ENCODE data around the gene RFPL2.

Gene RFPL2
- total RNA-seq: 0 to 0.16 (median 0) reads per million in 18 experiments

- no peak for DNase-seq
Observed at GRCh38 chr22:32204856-32205722, at the start of gene RFPL2. Gene RFPL2 (minus strand): TSS chr22:32205073. CDS start chr22:32202451, 2,622 bp downstream.

DNA sequence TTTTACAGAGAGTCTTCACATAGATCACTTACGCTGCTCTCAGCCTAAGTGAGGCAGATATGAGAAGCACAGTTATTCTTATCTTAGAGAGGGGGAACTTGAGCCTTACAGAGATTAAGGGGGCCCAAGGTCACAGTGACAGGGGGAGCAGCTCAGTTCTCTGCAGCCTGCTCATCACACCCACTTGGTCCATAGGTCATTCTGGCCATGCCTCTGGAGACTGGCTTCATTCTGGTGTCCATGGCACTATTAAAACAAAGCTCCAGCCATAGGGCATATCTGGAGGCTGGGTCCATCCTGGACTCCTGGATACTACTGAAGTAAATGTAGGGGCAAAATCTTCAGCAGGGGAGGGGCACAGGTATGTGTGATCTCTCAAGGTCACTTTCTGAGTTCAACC is 44.4 kb upstream of the RFPL2 start:
- DNase-seq: no peak

- no peak for DNase-seq
Observed at GRCh38 chr22:32248276-32248675, 43.4 kb upstream of the RFPL2 start.

DNA sequence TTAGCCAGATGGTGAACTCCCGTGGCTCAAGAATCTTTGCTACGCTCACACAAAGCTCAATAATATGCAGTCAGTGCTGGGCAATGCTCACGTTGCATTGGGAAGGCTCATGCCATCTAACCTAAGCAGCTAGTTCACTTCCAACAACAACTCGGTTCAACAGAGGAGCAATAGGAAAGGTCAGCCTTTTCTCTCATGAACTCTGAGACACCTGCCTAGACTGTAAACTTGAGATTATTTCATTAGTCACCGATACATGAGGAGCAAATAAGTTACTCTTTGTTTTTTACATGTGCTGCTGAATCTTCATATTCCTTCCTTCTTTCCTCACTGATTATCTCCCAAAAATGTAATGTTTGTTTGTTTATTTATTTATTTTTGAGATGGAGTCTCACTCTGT is 41.3 kb upstream of the RFPL2 start:
- no peak for DNase-seq

- DNase-seq: no peak
Observed at GRCh38 chr22:32245042-32245441, 40.2 kb upstream of the RFPL2 start.

DNA sequence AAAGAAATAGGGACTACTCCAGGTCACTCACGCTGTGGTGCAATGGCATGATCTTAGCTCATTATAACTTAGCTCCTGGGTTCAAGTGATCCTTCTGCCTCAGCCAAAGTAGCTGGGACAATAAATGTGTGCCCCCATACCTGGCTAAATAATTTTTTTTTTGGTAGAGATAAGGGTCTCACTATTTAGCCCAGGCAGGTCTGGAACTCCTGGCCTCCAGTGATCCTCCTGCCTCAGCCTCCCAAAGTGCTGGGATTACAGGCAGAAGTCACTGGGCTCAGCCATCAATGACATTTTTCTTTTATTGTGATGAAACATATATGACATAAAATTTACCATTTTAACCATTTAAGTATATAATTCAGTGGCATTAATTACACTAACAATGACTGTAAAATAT is 39.7 kb upstream of the RFPL2 start:
- DNase-seq: no peak

DNA sequence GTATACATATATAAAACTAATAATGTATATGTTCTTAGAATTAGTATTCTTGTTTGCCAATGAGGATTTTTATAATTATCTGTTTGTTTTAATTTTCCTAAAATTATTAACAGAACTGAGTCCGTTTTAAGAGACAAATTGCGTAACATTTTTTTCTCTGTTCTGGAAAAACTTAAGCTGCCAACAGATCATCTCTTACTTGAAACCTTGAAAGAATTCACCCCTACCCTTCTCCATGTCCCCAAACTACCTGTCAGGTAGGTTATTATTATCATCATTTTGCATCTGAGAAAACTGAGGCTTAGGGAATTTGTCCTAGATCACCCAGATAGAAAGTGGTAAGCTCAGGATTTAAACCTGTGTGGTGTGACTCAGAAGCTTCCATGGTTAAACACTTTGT is 35.6 kb upstream of the RFPL2 start:
- DNase-seq: no peak

GRCh38 chr22:32237906-32238305 is 33.0 kb upstream of the RFPL2 start:
- no peak for DNase-seq

- DNase-seq: no peak
Observed at GRCh38 chr22:32236970-32237369, 32.1 kb upstream of the RFPL2 start.

DNA sequence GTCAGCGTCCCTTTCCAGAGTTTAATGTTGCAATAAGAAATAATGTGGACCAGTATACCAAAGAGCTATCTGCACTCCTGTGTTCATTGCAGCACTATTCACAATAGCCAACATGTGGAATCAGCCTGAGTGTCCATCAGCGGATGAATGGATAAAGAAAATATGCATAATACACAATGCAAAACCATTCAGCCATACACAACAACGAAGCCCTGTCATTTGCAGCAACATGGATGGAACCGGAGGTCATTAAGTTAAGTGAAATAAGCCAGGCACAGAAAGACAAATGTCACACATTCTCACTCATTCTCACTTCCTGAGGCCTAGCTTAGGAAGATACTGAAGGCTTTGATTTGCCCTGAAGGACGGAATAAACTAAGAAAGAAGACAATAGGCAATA is 28.2 kb upstream of the RFPL2 start:
- no peak for DNase-seq

DNA sequence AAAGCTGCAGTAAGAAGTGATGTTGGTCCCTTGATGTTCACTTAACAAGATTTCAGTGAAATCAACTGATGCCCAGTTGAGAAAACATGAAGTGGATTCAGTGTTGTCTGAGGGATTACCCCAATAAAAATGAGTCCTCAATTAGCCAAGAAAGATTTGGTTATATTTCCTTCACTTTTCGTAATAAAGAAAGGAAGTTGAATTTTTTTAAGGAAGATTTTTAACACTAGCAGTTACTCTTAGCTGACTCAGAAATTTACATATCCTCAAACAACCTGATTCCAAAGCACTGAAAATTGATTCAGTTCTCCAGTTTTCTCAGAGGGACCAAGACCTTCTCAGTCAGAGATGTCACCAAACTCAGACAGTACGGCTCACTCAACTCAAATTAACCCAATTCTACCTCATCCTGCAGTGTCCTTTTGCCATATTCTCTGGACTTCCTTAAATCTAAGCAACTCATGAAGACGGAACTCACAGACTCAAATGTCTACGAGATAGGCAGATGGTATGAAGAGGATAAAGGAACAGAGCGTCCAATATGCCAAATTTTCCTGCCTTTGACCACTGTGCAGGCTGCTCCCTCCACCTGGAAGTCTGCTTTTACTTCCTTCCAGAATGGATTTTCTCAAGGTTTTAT is 27.4 kb upstream of the RFPL2 start:
- peak; percentile 25 to 63 for DNase-seq

DNA sequence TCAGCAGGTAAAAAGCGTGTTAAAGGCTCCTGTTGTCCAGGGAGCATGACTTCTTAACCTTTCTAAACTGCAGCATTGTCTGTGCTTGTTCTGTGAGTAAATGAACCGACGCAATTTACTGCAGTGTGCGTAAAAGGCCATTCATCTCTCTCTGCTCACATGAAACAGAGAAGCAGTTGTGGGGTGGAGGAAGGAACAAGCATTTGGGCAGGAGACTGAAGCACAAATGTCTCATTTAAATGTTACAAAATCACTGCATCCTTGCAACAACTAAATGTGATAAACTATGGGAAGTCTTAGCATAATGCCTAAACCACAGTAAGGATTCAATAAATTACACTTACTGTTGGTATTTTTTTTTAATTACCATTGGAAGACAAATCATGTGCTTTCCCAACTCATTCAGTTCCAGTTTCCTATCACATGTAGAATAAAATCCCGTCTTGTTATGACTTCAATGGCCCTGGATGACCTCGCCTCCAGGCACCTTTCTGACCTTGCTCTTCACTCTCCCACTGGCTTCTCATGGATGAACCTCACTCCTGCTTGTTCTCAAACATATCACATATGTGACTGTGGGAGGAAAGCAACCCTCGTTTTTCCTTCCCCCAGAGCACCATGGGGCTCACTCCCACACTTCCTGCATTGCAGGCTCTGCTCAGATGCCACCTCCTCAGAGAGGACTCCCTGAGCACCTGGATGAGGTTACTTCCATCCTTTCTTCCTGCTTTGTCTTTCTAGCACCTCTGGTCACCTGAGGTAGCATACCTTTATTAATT is 21.6 kb upstream of the RFPL2 start:
- peak; percentile 71 to 76 for DNase-seq

- no peak for DNase-seq
Observed at GRCh38 chr22:32222991-32223390, 18.1 kb upstream of the RFPL2 start.

DNA sequence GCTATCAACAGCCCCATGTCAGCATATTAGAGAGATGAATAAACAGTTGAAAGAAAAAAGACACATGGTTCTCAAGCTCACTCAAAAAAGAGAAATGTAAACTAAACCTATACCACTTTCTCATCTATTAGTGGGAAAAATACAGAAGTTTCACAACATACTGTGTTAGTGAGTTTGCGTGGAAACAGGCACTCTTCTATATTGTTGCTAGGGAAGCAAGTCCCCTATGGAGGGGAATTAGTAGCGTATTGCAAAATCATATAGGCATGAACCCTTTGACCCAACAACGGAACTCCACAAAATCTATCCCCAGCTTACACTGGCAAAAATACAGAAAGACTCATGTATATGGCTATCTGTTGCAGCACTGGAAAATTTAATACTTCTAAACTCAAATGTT is 14.2 kb upstream of the RFPL2 start:
- peak; percentile 86 to 94 for DNase-seq

- peak; percentile 88 for DNase-seq
Observed at GRCh38 chr22:32218470-32218869, 13.6 kb upstream of the RFPL2 start.

GRCh38 chr22:32217465-32217864 is 12.6 kb upstream of the RFPL2 start:
- DNase-seq: no peak

- DNase-seq: peak; percentile 5 to 17
Observed at GRCh38 chr22:32216911-32217310, 12.0 kb upstream of the RFPL2 start.

- peak; percentile 47 to 50 for DNase-seq
Observed at GRCh38 chr22:32211011-32211410, 6.1 kb upstream of the RFPL2 start.

DNA sequence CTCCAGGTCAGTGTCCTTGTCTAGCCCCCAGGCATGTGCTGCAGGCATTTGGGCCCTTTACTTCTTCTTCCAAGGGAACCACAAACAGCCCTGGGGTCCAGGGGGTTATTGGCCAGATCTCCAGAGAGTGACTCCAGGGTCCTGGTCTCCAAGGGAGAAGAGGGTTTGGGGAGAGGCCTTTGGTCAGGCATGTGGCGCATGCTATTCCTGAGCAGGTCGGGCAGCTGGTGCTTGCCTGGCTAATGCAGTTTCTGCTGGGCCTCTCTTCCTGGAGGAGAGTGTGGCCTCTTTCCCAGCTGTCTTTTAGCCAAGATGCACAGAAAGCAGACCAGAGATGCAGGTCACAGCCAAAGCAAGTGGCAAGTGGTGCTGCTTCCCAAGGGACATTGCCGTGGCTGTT is 3.8 kb upstream of the RFPL2 start:
- no peak for DNase-seq

DNA sequence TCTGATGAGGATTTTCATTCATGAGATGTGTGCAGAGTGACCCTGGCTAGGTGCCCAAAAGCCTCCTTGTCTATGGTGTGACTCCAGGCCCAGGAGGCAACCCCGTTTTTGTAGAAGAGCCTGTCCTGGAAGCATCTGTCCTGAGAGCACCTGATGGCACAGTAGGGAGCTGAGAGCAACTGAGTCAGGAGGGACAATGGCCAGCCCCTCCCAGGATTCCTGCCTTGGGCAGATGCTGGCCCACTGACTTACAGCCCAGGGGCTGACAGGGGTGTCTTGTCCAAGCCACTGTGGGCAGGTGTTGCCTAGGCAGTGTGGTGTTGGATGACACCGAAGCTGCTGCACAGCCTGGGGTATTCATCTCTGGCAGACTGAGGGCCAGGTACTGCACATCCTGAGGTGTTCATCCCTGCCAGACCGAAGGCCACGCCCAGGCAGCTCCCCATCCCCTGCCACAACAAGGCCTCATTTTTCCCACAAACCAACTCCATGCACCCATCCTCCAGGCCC is 3.2 kb upstream of the RFPL2 start:
- DNase-seq: no peak

DNA sequence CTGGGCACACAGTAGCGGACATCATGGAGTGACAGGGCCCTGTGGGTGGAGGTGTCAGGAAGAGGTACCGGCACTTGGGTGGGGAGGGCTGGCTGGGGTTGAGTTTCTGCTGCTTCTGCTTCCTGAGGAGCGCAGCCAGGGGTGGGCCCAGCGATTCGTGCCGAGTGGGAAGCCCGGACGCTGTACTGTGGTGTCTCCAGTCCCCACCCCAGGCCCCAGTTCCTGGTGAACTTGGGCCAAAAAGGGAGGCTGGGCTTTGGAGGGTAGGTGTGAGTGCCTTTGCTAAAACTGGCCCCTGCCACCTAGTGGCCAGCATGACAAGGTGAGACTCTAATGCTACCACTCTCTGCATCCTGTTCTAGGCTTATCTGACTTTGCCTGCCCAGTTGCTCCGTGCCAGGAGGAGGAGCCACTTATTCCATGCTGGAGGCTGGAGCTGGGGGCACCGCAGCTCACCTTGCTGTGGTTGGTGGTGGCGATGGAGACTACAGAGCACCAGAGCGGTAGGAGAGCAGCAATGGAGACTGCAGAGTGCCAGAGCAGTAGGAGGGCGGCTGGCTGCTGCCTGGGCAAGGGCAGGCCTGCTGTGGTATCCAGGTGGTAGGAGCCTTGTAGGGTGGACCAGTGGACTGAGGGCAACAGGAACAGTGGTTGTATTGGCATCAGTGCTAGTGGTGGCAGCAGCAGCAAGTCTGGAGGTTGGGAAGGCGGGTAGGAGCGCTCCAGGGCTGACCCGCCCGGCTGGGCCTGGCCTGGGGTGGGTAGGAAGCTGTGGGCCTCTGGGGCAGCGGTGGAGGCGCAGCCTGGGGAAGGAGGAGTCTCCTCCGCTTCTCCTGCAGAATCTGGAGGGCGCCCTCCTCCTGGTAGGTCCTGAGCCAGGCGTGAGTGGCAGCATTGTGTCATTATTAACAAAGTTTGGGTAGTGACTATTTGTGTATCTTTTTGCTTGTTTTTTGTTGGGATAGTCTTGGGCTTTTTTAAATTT is 2.2 kb upstream of the RFPL2 start:
- peak; percentile 33 to 41 for DNase-seq

All from inflammatory macrophage (primary cell).